ENCODE results near the gene RHBDD2. TPM values are rescaled to one million over a fixed set of nuclear protein-coding genes. Genes with fewer than 3 reads are reported as not detected.

The RHBDD2 gene
- total and polyA plus RNA-seq, 10 of the 15 experiments (the other 5 are each of a cell fraction or from before 2014, with no cell fraction given), result 3.9 to 39.8 (median 16.9) TPM

- no peak for TF ChIP-seq TCF7 (IDR thresholded peaks at IDR 0.05; ENCODE audit: borderline replicate concordance)
- TF ChIP-seq ZNF207 (IDR thresholded peaks at IDR 0.05; ENCODE audit: borderline replicate concordance), result no peak
- no peak for TF ChIP-seq NFXL1 (IDR thresholded peaks at IDR 0.05; ENCODE audit: borderline replicate concordance)
- no peak for TF ChIP-seq BACH1 (IDR thresholded peaks at IDR 0.05; ENCODE audit: borderline replicate concordance)
- no peak for TF ChIP-seq ZBTB11 (CRISPR knock-in tag; IDR thresholded peaks at IDR 0.05)
- no peak for TF ChIP-seq MLLT1 (IDR thresholded peaks at IDR 0.05)
Observed at GRCh38 chr7:75843613-75844116, 35.2 kb upstream of the RHBDD2 start (continued).

- Histone ChIP-seq H3K79me2 (ENCODE audit: control insufficient read depth, insufficient read depth, low read length) (no peaks in the 10 kb centered on the region), H3K9ac (ENCODE audit: control insufficient read depth, insufficient read depth, low read length) (no peak overlapping the region), H3K4me1 (ENCODE audit: control insufficient read depth, insufficient read depth, low read length) (peaks cover 12% of the 10 kb centered on the region), H3K4me3 (no peak overlapping the region), H3K4me2 (ENCODE audit: control insufficient read depth, insufficient read depth) (no peak overlapping the region), H4K20me1 (ENCODE audit: control insufficient read depth, insufficient read depth) (no peaks in the 10 kb centered on the region), H3K27me3 (replicated peaks in 1 of 2; ENCODE audit: control insufficient read depth in 2 of 2, insufficient read depth in 2 of 2, low read length in 1 of 2) (no peaks in the 10 kb centered on the region), H2AFZ (ENCODE audit: control insufficient read depth, low read depth, low read length) (no peak overlapping the region), H3K9me3 (replicated peaks; ENCODE audit: control insufficient read depth, insufficient read depth, low read length) (no peaks in the 10 kb centered on the region), H3K36me3 (ENCODE audit: control insufficient read depth in 2 of 2, insufficient read depth in 2 of 2, low read length in 1 of 2) (no peaks in the 10 kb centered on the region), H3K27ac (ENCODE audit: control insufficient read depth, insufficient read depth) (no peak overlapping the region)
- intact Hi-C loops (cut with micrococcal nuclease; ENCODE audit: unreplicated experiment), result no loop called here
- ATAC-seq, result no peak
- POLR2A ChIA-PET, result no interaction called here
- SMC1A ChIA-PET (ENCODE audit: uncharacterized antibody, unreplicated experiment), result no interaction called here
- BruUV-seq (replicated peaks), result no TSS peak
- no peak for DNase-seq (ENCODE audit: low read depth, low spot score)
- WGBS (ENCODE audit: insufficient coverage, insufficient replicate concordance, low lambda C conversion rate, missing lambda C conversion rate), result 82% methylated on average over 5 of the region's 5 CpGs
- no peak for FAIRE-seq
- CTCF ChIA-PET, result interaction anchor here (1.7 kb wide), 1 partner anchor 176 kb away, joined by 6 read pairs; no protein-coding TSS in a partner anchor
- in situ Hi-C loops (cut with MboI), result loop anchor here (5.0 kb wide), 1 partner anchor 52 kb away; no protein-coding TSS in a partner anchor
- RAD21 ChIA-PET (ENCODE audit: unreplicated experiment), result interaction anchor here (1.0 kb wide), 1 partner anchor 176 kb away, joined by 4 read pairs; no protein-coding TSS in a partner anchor
- TF ChIP-seq SMARCA5 (IDR thresholded peaks at IDR 0.05) (no peak), TCF7 (IDR thresholded peaks at IDR 0.05; ENCODE audit: borderline replicate concordance) (no peak), E4F1 (IDR thresholded peaks at IDR 0.05; ENCODE audit: borderline replicate concordance, partially characterized antibody) (no peak), EP300 (IDR thresholded peaks at IDR 0.05; ENCODE audit: borderline replicate concordance in 1 of 2, control insufficient read depth in 1 of 2, low read depth in 2 of 2, low read length in 2 of 2) (no peak), USF2 (IDR thresholded peaks at IDR 0.05; ENCODE audit: borderline replicate concordance, low read depth, low read length) (no peak)
Observed at GRCh38 chr7:75844158-75844557, 34.7 kb upstream of the RHBDD2 start.

Data from GM12878 (cell line).